Fibroblast of pulmonary artery (primary cell): ENCODE measurements around the gene SLC30A7.

ENCODE experiments used
- DNase-seq: peaks from one replicate; pipeline ENCODE4 v3.0.0-alpha.2; 2010; ENCODE audit warnings: low read depth
- H3K4me3 ChIP-seq: replicated peaks from 2 replicates; pipeline ENCODE4 v1.5.1; 2011; ENCODE audit warnings: low read depth, mild to moderate bottlenecking, control low read depth, low read length, moderate library complexity
- TF ChIP-seq, protein P1 (sequence below): IDR thresholded peaks from 2 replicates; pipeline ENCODE4 v1.5.1; 2011; ENCODE audit warnings: mild to moderate bottlenecking, control low read depth, low read length, inconsistent platforms; ENCODE audit errors: missing control alignments

Gene SLC30A7

DNA sequence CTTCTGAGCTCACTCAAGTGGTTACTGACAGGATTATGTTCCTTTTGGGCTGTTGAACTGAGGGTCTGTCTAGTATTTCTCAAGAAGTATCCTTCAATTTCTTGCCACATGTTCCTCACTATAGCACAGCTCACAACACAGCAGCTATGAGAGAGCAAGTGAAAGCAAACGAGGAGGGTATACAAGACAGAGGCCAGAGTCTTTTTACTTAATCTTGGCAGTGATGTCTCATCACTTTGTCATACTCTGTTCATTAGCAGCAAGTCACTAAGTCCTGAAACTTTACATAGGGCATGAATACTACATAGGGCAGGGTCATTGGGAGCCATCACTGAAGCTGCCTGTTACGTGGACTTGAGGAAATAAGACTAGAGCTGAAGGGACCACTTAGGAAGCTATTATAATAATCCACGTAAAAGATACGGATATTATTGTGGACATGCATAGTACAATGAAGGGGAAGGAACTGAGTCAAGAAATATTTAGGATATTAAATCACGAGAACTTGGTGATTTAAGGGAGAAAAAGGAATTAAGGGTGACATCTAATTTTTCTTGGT lies 63.7 kb downstream of the SLC30A7 start:
- TF ChIP-seq, protein P1, sequence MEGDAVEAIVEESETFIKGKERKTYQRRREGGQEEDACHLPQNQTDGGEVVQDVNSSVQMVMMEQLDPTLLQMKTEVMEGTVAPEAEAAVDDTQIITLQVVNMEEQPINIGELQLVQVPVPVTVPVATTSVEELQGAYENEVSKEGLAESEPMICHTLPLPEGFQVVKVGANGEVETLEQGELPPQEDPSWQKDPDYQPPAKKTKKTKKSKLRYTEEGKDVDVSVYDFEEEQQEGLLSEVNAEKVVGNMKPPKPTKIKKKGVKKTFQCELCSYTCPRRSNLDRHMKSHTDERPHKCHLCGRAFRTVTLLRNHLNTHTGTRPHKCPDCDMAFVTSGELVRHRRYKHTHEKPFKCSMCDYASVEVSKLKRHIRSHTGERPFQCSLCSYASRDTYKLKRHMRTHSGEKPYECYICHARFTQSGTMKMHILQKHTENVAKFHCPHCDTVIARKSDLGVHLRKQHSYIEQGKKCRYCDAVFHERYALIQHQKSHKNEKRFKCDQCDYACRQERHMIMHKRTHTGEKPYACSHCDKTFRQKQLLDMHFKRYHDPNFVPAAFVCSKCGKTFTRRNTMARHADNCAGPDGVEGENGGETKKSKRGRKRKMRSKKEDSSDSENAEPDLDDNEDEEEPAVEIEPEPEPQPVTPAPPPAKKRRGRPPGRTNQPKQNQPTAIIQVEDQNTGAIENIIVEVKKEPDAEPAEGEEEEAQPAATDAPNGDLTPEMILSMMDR: no peak
- no peak overlapping the region for H3K4me3 ChIP-seq
- DNase-seq: no peak

DNA sequence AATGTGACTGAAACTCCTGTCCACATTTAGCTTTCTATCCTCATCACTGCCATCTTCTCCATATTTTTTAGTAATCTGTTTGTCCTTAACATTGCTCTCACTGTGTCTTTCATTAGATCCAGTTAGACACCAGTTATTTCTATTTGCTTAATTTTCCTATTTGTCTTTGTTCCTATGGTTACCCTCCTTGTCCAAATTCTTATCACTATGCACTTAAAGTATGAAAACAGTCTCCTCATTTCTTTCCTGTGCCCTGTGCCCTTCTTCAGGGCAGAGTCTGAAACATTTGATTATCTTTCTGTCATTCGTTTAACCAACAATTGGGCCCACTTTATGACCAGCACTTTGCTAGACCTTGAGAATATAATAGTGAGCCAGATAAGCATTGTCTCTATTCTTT lies 64.2 kb downstream of the SLC30A7 start:
- TF ChIP-seq, protein P1: no peak
- no peak for DNase-seq
- H3K4me3 ChIP-seq: no peak overlapping the region

DNA sequence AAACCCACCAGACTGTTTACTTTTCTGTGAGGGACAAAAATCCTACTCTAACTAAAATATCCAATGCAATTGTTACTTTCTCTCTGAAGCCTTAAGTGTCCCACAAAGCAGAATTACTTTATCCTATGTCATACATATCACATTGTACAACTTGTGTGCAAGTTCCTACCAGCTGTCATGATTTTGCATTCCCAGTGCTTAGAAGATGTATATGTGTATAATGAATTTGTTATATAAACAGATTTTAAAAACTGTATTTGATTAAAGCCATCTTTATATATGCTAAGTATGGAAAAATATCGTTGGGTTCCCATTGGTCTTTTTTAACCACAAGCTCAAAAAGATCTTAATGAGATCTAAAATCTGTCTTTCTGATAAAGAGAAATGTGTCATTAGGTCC lies 72.7 kb downstream of the SLC30A7 start:
- TF ChIP-seq, protein P1: no peak
- no peak overlapping the region for H3K4me3 ChIP-seq
- DNase-seq: no peak

DNA sequence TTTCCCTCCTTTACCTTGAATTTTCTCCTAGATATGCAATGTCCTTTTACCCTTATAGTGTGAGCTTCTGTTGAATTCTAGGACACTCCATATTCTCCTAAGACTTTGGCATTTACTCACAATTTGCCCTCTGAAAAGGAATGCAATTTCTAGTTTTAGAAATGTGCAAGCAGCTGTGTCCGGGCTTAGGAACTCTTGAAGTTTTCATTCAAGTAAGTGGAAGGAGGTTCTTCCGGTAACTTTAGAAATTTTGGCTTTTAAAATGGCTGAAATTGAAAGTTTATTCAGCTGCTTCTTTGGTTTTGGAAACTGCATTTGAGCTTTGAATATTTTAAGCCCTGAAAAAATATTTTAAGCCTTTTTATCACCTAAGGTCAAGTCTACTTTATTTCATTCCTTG lies 73.4 kb downstream of the SLC30A7 start:
- no peak for DNase-seq
- no peak overlapping the region for H3K4me3 ChIP-seq
- TF ChIP-seq, protein P1: no peak

DNA sequence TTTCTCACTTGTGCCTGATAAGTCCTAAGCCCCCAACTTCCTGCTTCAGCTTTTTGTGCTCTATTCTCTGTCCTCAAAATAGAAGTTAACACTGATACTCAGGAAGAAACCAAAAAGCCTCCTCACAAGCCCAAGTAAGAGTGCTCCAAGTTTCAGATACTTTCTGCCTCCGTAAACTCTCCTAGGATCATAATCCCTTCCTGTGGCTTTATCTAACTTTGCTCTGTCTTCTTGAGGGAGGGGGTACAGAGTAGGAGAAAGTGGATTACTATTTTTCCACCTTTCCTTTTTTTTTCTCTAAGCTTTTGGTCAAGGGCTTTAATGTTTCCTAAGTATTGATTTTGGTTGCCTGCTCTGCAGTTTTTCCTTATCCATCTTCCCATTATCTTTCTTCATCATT lies 75.1 kb downstream of the SLC30A7 start:
- TF ChIP-seq, protein P1: no peak
- no peak overlapping the region for H3K4me3 ChIP-seq

DNA sequence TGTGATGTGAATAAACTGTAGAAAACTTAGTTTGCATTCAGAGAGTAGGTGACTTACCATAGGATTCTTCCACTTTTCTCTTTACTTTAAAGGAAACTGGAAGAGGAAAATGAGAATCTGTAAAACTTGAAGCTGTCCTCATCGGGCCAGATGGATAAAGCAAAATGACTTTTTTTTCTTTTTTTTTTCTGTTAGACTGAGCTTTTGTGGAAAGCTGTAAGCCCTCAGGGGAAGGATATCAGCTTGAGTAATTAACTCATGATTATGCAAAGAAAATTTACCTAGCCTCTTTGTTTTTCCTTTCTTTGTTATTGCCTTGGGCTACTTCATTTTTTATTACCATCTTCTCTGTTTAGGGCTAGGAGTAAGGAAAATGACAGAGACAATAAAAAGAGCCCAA lies 76.3 kb downstream of the SLC30A7 start:
- TF ChIP-seq, protein P1: no peak
- DNase-seq: no peak
- H3K4me3 ChIP-seq: no peak overlapping the region

More for the DNA sequence above, 75.1 kb downstream of the SLC30A7 start:
- no peak for DNase-seq

DNA sequence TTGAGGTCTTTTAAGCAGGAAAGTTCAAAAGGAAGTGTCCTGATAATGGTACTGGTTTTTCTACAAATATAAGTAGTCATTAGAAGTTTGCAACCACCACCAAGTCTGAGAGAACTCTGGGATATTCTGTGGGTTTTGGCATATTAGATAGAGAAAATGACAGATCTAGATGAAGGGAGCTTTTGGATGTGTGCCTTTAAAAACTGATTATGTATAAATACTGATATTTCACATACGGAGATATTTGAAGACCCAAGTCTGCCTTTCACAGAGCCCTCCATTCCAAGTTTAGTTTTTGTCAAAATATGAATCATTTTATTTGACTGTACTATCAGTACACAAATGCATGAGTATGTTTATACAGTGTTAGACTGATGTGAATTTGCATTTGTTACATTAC lies 81.0 kb downstream of the SLC30A7 start:
- TF ChIP-seq, protein P1: no peak
- DNase-seq: no peak
- H3K4me3 ChIP-seq: no peak overlapping the region
